NCI-H146 treated with DMSO at 0.1 percent for 48 hours (cell line): ENCODE data around the gene SEC23A.
"Not testable (repeated sequence)": the region's sequence is repeated elsewhere in the genome, so short reads cannot be mapped to it uniquely, and the experiment has no call there.

Source experiments
- DNase-seq: peaks from one replicate; lab custom pipeline; 2025; ENCODE audit not compliant: unreplicated experiment; lab: John Stamatoyannopoulos, UW

Gene SEC23A

GRCh38 chr14:39102969-39103957 is at the start of gene SEC23A:
SEC23A (minus strand) TSS chr14:39103235; CDS start chr14:39096118, 7,117 bp downstream.
- peak; percentile 74 for DNase-seq

- DNase-seq, result no peak
Measured at GRCh38 chr14:39145266-39145966, 42.4 kb upstream of the SEC23A start.

GRCh38 chr14:39143226-39143625 is 40.2 kb upstream of the SEC23A start:
- not testable (repeated sequence) for DNase-seq

DNA sequence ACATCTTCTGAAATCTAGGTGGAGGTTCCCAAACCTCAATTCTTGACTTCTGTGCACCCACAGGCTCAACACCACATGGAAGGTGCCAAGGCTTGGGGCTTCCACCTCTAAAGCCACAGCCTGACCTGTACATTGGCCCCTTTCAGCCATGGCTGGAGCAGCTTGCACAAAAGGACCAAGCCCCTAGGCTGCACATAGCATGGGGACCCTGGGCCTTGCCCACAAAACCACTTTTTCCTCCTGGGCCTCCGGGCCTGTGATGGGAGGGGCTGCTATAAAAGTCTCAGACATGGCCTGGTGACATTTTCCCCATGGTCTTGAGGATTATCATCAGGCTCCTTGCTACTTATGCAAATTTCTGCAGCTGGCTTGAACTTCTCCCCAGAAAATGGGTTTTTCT is 38.6 kb upstream of the SEC23A start:
- DNase-seq, result not testable (repeated sequence)

DNA sequence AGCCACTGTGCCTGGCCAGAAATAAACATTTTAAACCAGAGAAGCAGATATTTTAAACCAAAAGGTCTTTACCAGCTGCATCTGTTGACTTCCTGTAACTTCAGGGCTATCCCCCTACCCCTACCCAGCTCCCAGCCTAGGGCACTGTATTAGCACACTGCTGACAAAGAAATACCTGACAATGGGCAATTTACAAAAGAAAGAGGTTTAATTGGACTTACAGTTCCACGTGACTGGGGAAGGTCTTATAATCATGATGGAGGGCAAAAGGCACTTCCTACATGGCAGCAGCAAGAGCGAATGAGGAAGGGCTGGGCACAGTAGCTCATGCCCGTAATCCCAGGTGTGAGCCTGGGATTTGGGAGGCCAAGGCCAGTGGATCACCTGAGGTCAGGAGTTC is 37.1 kb upstream of the SEC23A start:
- no peak for DNase-seq

- no peak for DNase-seq
Measured at GRCh38 chr14:39138440-39138839, 35.4 kb upstream of the SEC23A start.

DNA sequence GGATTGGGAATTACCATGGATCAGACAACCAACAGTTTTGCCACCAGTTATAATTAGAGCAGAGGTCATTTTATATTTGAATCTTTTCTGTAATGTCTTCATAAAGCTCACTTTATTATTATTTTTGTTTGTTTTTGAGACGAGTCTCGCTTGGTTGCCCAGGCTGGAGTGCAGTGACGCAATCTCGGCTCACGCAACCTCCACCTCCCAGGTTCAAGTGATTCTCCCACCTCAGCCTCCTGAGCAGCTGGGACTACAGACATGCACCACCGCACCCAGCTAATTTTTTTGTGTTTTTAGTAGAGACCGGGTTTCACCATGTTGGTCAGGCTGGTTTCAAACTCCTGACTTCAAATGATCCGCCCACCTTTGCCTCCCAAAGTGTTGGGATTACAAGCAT is 34.8 kb upstream of the SEC23A start:
- not testable (repeated sequence) for DNase-seq

- DNase-seq, result no peak
Measured at GRCh38 chr14:39122330-39123138, 19.5 kb upstream of the SEC23A start.

DNA sequence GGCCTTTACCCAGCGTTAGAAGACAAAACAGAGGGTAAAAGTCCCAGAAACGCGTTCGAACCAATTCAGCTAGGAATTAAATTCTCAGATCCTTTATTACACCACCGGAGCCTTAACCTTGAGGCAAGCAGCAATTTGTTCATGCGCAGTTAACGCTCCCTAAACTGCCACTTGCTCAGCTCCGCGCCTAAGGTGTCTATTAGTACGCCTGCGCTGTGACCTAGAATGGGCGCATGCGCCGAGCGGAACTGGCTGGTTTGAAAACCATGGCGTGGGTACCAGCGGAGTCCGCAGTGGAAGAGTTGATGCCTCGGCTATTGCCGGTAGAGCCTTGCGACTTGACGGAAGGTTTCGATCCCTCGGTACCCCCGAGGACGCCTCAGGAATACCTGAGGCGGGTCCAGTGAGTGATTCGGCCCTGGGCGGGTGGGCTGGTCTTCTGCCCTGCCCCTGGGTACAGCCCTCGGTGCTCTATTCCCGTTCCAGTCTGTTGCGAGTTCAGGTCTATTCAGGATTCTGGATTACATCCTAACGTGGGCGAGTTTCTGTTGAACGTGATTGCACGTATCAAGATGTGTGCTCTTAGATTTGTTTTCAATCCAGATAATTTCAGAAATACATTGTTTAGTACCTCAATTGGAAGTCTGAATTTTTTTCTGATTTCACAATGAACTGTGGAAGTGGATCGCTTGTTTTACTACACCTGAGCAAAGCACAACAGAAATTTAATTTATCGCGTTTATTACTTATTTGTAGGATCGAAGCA is 11.2 kb upstream of the SEC23A start, which contains the start of gene GEMIN2:
Gene GEMIN2 (plus strand): TSS at position 251 of the 766 bp plus-strand sequence. CDS start 16 bp downstream, at position 267.
- DNase-seq, result peak; percentile 91

GRCh38 chr14:39113685-39114072 is 10.6 kb upstream of the SEC23A start:
- no peak for DNase-seq

DNA sequence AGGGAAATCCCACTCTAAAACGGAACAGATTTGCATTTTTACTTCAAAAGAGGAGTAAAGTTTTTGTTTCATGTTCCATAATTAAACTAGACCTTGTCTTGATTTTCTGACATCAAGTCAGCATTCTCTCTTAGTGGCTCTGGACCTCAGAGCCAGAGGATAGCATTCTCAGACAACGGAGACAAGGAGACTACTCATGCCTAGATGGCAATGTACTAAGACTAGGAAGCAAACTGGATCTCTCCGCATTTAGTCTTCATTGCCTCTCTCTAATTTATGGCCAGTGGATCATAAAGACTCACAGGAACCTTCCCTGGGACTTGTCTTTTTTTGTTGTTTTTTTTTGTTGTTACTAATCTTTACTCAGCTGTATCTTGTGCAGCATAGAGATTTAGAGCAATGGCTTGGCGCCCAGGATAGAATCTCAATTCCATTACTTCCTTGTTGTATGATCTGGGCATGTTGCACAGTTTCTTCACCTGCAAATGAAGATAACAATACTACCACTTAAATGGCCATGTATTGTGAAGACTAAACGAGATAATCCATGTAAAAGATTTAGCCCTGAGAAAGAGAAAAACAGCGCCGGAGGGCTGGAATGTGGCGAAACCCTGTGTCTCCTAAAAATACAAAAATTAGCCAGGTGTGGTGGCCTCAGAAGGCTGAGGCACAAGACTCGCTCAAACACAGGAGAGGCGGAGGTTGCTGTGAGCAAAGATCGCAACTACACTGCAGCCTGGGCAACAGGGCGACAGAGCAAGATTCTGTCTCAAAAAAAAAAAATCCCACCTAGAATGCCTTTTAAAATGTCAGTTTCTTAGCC is 7.1 kb upstream of the SEC23A start:
- peak; percentile 24 for DNase-seq

GRCh38 chr14:39108791-39109190 is 5.8 kb upstream of the SEC23A start:
- DNase-seq, result no peak

DNA sequence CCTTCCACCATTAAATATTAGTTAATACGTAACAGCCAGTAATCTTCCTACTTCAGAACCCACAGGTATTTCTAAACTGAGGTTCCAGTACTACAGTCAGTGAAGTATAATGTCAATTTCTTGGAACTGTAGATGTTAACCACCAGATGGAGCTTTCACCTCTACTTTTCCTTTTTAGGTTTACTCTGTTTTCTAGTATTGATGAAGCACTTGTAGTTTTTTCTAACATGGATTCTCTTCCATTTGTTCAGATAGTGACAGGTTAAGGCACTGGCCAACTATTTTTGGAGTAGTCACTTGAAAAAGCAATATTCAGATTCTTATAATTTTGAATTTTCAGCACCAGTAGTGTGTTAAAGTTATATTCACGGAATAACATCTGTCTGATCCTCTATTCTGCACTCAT is 4.6 kb upstream of the SEC23A start:
- DNase-seq, result peak; percentile 29

- not testable (repeated sequence) for DNase-seq
Measured at GRCh38 chr14:39104078-39104801, 1.2 kb upstream of the SEC23A start.

DNA sequence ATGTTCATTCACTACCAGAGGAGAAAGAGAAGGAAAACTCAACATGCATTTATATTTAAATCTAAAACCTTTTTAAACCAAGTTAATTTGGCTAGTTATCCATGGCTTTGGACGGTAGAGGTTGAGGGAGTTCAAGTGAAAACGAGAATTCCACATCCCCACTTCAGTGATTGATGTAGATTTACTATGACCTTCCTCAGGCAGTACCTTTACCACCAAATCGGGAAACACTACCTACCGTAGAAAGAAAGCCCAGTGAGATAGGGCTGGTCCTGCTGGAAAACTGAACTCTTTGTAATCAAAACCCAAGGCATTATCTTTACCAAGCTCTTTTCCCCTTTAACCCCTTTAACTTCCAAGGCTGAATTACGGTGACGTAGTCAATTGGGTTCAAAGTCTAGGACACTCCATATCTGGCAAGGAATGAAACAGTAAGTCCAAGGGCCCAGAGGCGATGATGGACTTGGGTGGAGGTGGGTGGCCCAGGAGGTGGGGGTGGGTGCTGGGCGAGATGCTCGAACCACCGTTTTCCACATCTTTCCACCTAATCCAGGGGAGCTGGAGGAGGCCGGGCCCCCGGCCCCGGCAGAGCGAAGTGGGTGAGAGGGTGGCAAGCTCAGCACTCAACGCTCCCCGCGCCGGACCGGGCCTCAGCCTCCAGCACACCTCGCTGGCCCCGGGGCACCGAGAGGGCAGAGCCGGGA is 618 bp downstream of the SEC23A start:
- DNase-seq, result no peak

- no peak for DNase-seq
Measured at GRCh38 chr14:39099748-39100147, 3.3 kb downstream of the SEC23A start.

DNA sequence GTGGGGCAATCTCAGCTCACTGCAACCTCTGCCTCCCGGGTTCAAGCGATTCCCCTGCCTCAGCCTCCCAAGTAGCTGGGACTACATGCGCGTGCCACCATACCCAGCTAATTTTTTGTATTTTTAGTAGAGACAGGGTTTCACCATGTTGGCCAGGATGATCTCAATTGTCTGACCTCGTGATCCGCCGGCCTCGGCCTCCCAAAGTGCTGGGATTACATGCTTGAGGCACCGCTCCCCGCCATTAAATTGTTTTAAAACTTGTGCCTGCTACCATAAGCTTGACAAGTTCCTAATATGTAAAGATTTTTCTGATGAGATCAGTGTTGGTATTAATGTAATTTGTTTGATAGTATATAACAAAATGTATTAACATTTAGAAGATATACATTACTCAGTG is 3.8 kb downstream of the SEC23A start:
- not testable (repeated sequence) for DNase-seq

DNA sequence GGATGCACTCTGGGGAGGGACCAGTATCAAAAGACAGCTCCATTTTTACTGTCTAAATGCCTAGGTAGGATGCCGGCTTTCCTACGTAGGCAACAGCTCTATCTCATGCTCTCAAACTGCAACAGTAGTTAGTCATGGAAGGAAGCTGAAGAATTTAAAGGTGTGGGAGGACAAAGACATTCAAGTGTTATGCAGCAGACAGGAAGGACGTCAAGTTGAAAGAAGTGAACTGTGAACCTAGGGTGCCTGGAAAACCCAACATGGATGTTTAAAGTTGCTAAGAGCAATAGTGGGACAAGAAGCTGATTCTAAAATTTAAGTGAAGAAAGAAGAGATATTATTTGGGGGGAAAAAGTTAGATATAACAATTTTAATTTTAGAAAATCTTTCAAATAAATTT is 5.9 kb downstream of the SEC23A start:
- DNase-seq, result no peak
